Lower leg skin (tissue), 3 donors: ENCODE results near the gene CDH13.

Source experiments
- CTCF ChIP-seq, 3 donors: fragments of 450-650 bp; IDR thresholded peaks; one replicate each; pipeline ENCODE4 v1.5.1; 2016; ENCODE audit warnings: antibody characterized with exemption in 3 of 3, mild to moderate bottlenecking in 3 of 3, moderate library complexity in 2 of 3
- POLR2A ChIP-seq, 2 donors: fragments of 450-650 bp; IDR thresholded peaks; one replicate each; pipeline ENCODE4 v1.6.1; 2016 to 2017; ENCODE audit warnings: antibody characterized with exemption in 2 of 2, mild to moderate bottlenecking in 1 of 2, moderate library complexity in 1 of 2

DNA sequence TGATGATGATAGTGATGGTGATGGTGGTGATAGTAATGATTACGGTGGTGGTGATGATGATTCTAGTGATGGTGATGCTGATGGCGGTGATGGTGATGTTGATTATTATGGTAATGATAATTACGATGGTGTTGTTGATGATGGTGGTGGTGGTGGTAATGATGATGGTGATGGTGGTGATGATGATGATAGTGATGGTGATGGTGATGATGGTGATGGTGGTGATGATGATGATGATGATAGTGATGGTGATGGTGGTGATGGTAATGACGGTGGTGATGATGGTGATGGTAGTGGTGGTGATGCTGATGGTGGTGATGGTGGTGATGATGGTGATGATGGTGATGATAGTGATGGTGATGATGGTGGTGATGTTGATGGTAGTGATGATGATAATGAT lies 370.0 kb downstream of the CDH13 start:
- no peak for TF ChIP-seq CTCF (IDR thresholded peaks at IDR 0.05)
- TF ChIP-seq POLR2A (IDR thresholded peaks at IDR 0.05), result no peak
